SU-DHL-6 (cell line): ENCODE data around the gene KLB.

Experiments used
- CTCF ChIP-seq: fragments of 200-600 bp; sonication (generic); IDR thresholded peaks from one replicate; pipeline ENCODE4 v1.5.1; 2017; ENCODE audit warnings: antibody characterized with exemption, mild to moderate bottlenecking, low read length, moderate library complexity; ENCODE audit not compliant: insufficient read depth, poor library complexity, severe bottlenecking
- EZH2phosphoT487 ChIP-seq: fragments of 200-600 bp; sonication (generic), shearing (Covaris generic); conservative IDR thresholded peaks from 2 replicates; pipeline ENCODE4 v1.6.1; 2018; ENCODE audit warnings: mild to moderate bottlenecking, antibody characterized with exemption, low read length, moderate library complexity, mixed read lengths

DNA sequence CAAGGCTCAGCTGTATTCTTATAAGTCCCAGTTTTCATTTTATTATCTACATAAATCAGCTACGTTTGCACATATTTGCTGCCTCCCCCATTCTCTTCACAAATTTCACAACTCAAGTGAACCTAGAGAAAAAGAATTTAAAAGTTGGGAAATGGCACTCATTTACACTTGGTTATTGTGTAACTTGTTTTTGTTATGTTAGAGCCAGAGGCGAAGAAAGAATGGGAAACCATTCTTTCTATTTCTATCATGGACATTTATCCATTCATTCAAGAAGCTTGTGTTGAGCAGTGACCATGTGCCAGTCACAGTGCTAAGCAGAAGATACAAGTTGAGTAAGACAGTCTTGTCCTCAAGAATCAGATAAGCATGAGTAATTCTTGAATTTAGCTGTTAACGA lies 65.7 kb downstream of the KLB start:
- TF ChIP-seq CTCF: no peak
- no peak for TF ChIP-seq EZH2phosphoT487
